GM19238 (cell line): ENCODE measurements around the gene L3MBTL1.

Source experiments
- DNase-seq: peaks from one replicate; pipeline ENCODE4 v3.0.0; 2011; ENCODE audit warnings: low spot score; ENCODE audit not compliant: insufficient read length

L3MBTL1 gene

DNA sequence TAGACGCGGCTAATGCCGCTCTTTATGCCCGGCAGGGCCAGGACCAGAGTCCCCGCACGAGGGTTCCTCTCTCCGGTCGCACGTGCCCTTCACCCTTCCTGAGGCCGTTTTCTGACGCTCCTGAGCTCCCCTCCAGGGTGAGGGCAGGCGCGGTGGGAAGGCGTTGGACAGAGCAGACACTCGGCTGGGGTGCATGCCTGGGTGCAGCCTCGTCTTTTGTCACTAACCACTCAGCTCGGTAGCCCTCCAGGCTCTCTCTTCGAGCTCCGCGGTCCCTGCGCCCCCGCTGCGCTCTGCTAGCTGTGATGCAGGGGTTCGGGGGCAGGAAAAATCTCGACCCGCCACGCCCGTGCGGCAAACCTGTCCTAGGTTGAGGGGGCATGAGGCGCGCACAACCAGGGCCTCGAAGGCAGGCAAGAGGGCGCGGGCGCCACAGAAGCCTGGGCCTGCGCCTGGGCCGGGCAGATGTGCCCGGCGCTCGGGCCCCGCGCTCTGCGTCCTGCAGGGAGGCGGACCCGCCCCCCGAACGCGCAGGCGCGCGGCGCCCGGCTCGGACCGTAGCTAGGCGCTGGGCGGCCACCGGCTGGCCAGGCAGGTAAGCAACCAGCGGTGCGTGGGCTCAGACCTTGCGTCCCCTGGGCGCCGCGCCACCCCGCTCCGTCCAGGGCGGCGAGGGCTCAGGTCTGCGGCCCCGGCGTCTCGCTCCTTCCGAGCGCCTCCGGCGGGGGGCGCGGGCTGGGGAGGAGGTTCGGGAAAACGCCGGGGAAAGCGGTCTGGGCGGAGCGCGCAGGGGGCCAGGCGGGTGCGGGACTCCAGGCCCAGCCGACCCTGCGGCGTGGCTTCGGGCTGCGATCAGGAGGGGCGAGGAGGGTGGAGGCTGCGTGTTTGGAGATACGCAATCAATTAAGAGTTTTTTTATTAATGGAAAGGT lies at the start of gene L3MBTL1:
L3MBTL1 (plus strand) TSS at position 548 of the 931 bp plus-strand sequence. CDS start 5,807 bp downstream, outside the sequence.
- DNase-seq, result no peak

DNA sequence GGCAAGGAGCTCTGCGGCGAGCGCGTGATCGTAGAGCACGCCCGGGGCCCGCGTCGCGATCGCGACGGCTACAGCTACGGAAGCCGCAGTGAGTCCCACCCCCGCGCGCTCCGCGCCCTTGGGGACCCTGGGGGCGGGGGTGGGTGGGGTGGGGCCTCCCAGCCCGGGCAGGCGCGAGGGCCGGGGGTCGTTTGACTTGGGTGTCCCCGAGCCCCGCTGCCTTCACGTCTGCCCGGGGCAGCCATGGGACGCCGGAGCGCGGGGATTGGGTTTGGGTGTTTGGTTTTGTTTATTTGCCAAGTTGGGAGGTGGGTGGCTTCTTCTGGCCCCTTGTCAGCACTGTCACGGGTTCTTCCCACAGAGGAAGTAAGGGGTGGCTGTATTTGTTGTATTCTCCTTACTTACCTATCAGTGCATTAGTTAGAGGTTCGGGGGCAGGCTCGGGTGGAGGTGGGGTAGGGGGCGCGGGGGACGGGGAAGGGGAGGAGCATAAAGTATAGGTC lies 49.0 kb upstream of the L3MBTL1 start:
- DNase-seq, result no peak

DNA sequence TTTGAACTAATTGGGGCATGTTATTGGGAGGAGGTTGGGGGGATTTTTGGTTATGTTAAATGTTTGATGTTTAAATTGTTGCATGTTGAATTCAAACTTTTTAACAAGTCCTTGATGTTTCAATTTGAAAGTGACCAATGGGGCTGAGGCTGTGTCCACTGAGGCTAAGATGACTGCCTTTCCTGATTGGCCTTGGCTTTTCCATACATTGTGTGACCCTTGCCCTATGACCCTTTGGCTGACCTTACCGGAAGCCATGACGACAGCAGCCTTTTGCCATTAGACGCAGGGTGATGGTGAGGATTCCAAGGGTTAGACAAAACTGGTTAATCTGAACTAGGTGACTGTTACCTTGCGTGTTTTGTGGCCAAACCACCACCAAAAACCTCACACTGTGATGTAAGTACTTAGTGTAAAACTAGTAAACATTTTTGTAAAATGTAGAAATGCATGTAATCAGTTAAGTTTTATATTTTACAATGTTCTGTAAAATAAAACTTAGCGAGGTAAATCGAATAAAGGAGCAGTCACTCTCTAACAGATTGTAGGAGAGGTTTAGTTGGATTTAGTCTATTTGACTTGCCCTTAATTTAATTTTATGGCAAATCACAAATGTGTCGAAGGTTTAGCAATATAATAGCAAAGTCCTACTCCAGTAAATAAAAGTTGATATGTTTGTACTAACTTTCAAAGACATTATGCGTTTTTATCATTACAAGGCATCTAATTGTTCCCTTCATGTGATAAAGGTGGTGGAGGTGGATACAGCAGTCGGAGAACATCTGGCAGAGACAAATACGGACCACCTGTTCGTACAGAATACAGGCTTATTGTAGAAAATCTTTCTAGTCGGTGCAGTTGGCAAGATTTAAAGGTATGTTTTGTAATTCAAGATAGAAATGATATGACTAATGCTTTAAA lies 48.2 kb upstream of the L3MBTL1 start:
- no peak for DNase-seq

GRCh38 chr20:43460172-43460829 lies 47.2 kb upstream of the L3MBTL1 start:
- DNase-seq, result no peak

- no peak for DNase-seq
Measured at GRCh38 chr20:43460830-43461200, 46.7 kb upstream of the L3MBTL1 start.

DNA sequence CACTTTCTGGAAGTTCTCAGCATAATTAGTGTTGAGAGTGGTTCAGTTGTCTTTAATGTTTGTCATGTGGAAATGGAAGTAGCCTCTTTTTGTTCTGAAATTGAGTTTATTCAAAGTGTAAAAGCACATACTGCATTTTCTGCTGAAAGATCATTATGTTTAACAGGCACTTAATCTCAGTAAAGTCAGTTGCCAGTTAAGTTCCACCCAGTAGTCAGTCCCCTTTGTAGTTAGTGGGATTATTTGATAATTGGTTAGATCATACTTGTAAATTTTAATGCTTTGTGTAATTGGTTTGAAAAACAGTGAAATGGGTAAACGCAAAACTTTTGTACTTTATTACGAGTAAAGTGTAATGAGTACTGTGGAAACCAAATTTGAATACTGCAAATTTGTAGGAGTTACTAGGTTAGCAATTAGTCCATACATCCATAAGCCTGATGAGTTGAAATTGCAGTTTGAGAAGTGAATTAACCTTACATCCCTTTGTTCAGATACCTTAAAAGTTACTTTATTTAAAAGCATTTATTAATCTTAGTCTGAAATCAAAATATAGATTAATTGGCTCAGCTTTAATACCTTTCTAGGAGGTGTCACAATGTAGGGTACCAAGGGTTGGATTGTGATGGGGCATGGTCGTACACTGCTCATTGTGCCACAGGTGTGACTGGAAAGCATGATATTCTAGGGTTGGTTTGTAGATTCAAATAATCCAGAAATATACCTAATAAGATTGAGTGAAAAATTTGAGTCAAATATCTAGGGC lies 45.4 kb upstream of the L3MBTL1 start:
- DNase-seq, result no peak

DNA sequence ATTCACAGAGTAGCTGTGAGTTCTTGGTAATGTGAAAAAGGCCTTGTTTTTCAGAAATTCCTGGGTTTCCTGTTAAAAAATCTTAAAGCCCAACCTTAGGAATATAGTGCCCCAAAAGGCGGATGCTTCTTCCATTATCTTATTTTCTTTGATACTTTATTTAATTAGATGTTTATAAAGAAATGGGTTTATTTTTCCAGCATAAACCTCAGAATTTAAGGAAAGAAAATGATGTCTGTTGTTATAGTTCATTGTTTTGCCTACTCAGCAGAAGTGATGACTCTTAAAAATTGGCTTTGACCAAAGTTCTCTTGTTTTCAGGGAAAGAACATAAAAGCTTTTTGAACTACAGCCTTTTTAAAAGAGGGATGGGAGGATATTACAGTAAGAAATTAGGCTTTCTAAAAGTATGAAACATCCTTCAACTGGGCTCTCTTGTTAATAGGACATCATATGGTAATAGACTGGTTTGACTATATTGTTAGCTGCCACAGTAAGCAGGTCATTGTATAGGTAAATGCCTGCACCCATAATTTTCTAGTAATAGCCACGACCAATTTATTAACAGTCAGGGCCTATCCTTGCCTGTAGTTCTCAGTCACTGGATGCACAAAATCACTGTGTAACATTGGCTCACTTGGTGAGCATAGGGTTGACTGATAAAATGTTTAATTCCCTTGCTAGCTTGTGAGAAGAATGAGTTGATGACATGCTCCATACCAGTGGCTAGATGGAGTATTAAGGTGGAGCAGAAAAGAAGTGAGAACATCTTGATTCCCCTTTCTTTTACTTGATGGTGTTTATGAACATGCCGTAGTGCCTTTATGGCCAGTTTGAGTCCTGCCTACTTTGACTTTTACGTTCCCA lies 44.6 kb upstream of the L3MBTL1 start:
- DNase-seq, result no peak

DNA sequence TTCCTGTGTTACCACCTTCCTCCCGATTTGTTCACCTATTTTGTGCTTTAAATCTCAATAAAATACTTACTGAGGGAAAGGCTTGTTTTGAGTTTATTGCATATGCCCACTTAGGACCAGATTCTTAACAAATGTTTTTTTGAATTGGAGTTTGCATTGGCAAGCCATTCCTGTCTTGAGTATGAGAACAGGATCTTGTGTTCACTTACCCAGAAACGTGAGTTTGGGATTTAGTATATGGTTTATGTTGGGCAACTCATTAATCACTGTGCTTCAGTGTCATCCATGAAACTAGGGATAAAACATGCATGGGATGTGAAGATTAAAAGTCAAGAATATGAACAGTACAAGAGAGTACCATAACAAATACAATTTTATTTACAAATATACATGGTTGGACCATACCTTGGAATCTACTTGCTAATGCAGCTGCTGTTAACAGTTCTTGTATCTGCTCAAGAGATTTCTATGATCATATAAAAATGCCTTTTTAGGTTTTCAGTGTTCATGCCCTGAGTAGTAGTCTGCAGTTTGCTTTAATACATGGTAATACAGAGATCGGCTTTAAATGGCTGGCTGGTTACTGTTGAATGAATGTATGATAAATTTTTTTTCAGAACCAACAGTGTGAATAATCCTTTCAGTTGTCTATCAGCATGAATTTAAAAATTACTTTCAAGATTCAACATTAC lies 43.8 kb upstream of the L3MBTL1 start:
- no peak for DNase-seq

GRCh38 chr20:43464219-43464790 lies 43.2 kb upstream of the L3MBTL1 start:
- no peak for DNase-seq

- no peak for DNase-seq
Measured at GRCh38 chr20:43465625-43465943, 41.9 kb upstream of the L3MBTL1 start.

DNA sequence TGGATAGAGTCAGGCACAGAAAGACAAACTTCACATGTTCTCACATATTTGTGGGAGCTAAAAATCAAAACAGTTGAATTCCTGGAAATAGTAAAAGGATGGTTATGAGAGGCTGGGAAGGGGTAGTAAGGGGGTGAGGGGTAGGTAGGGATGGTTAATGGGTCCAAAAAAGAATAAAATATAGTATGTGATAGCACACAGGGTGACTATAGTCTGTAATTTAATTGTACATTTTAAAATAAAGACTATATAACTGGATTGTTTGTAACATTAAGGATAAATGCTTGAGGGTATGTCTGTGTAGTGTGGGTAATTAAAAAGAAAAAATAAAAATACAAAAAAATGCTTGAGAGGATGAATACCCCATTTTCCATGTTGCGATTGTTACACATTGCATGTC lies 39.9 kb upstream of the L3MBTL1 start:
- DNase-seq, result no peak

DNA sequence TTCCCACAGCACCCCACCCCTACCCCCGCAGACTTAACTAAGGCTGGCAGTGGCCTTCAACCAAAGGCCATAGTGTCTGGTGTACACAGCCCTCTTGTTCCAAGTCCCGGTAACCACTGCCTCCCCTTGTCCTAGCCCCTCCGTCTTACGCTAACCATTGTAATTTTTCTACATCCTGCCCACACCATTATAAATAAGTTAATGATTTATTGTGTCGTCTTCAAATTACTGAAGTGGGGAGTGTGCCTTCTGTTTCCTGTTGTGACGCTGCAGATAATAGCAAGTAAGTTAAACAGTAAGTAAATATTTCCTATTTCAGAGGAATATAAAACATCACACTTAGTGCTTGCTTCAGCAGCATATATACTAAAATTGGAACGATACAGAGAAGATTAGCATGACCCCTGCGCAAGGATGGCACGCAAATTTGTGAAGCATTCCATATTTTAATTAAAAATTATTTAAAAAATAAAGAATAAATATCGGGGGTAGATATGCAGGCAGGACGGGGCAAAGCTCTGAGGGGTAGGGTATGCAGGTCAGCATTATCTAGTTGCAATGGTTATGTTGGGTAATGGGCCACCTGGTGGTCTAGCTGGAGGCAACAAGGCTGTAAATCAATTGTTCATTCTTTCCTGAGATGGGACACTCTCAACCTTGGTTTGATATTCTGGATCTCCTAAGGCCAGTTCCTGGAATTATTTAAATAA lies 34.7 kb upstream of the L3MBTL1 start:
- no peak for DNase-seq

GRCh38 chr20:43473381-43473704 lies 34.2 kb upstream of the L3MBTL1 start:
- no peak for DNase-seq

- DNase-seq, result no peak
Measured at GRCh38 chr20:43477193-43477592, 30.3 kb upstream of the L3MBTL1 start.

DNA sequence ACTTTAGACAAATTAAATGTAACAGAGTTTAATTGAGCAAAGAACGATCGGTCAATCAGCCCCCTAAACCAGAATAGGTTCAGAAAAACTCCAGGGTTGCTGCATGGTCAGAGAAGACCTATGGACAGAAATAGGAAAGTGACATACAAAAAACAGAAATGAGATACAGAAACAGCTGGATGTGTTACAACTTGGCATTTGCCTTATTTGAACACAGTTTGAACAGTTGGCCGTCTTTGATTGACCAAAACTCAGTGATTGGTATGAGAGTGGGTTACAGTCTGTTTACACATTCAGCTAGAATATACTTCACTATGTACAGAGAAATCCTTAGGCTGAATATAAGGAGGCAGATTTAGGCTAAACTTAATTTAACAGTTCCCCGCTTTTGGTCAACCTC lies 29.9 kb upstream of the L3MBTL1 start:
- no peak for DNase-seq

DNA sequence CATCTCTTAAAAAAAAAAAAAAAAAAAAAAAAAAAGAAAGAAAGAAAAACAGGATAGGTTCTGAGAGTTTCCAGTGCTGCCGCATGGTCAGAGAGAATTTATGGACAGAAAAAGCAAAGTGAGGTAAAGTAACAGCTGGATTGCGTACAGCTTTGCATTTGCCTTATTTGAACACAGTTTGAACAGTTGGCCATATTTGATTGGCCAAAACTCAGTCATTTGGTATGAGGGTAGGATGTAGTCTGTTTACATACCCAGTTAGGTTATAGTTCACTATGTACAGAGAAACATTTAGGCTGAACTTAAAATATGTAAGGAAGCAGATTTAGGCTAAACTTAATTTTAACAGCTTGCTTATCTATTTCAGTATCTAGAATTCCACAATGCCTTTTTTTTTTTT lies 17.5 kb upstream of the L3MBTL1 start:
- DNase-seq, result no peak

DNA sequence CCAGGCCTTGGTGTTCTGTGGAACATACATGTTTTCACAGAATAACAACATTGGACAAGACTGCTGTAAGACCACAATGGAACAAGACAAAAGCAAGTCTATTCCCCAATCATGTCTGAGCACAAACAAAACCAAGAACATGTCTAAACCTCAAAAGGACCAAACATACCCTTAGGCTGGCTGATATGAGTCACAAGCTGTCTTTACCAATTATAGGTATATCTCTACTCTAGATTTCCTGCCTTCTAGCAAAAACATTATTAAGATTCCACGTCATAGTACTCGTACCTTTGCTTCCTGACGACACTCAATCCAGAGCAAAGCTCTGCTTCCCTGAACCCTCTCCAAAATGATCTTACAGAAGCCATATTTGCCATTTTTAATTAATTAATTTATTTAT lies 15.4 kb upstream of the L3MBTL1 start:
- DNase-seq, result no peak

GRCh38 chr20:43495388-43495787 lies 12.1 kb upstream of the L3MBTL1 start:
- DNase-seq, result no peak
